GM21526 (cell line): ENCODE data around the gene LDHB.
"Not testable (repeated sequence)": the region's sequence is repeated elsewhere in the genome, so short reads cannot be mapped to it uniquely, and the experiment has no call there.

Source experiments
- ATAC-seq: cut with Tn5 transposase; IDR thresholded peaks from one replicate; pipeline ENCODE4 v1.9.1; 2021; ENCODE audit warnings: moderate library complexity; ENCODE audit not compliant: unreplicated experiment, low FRiP score

The LDHB gene

DNA sequence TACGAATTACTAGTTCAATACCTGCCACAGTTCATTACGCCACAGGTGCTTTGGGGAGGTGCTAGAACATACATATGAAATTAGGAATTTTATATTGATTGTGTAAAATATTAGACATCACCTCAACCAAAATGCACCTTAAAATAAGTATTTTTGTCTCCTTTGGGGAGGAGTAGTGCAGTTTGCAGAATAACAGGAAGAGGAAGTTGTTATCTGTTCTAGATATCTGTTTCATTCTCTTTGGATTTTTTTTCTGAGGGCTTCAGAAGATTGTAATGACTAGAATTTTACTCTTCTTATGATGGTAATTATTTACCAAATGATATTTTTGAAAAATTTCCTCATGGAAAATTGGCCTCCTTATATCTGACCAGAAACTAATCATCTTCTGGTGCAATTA, 43.1 kb downstream of the LDHB start:
- no peak for ATAC-seq

DNA sequence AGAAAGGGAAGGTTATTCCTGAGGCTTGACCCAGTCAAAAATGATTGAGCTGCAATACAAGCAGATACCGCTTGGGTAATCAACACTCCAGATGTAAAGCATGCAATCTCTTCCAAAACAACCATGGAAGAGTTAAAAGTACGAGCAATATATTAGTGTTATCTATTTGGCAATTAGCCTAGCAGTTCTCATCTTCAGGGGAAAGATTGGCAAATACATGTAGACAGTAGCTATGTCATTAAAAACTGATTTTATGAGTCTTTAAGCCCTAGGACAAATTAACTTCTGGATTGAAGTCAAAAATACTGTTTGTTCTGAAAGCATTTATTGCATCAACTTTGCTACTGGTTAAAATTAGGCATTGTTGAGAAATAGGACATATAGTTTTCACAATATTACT, 43.7 kb downstream of the LDHB start:
- no peak for ATAC-seq

DNA sequence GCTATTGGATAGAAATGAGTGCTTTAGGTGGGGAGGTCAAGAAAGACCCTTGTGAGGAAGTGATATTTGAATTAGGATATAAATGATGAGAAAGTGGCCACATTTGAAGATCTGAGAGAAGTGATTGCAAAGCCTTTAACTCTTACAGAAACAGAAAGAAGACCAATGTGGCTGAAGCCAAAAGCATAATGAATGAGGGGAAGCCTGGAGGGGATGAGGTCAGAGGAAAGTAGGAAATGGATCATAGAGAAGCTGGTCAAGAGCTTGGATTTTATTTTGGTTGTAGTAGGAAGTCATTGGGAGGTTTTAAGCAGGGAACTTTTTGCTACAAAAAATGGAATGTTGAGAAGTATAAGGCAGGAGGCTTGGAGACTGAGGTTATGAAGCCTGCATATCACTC, 49.4 kb downstream of the LDHB start:
- no peak for ATAC-seq

DNA sequence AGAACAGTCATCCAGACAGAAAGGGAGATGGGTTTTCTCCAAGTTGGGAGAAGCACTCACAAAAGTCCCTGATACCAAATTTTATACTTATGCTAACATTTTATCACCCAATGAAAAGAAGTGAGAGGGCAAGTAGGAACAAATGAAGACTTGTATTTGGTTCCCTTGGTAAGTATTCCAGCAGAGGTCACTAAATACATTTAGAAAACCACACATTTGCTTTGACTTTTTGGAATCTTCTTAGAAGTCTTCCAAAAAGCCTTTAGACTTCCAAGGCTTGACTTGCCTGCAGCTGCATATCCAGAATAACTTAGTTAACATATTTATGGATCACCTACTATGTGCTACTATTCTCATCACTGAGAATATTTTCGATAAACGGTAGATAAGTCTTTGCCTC, 49.9 kb downstream of the LDHB start:
- ATAC-seq, result no peak

DNA sequence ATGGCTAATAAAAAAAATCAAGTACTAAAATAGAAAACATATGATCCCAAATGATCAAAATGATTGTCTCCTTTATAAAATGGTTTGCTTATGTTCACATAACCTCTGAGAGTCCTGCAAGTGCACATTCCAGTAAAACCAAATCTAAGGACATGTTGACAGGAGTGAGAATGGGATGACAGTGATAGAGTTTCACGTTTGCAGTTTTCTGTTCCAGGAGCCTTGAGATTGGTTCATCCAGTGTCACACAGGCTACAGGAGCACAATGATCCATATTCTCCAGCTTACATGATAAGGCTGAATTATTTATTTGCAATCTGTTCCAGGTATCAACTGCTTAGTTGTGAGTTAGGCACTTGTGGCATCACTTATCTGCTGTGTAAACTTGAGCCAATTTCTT, 51.5 kb downstream of the LDHB start:
- no peak for ATAC-seq

DNA sequence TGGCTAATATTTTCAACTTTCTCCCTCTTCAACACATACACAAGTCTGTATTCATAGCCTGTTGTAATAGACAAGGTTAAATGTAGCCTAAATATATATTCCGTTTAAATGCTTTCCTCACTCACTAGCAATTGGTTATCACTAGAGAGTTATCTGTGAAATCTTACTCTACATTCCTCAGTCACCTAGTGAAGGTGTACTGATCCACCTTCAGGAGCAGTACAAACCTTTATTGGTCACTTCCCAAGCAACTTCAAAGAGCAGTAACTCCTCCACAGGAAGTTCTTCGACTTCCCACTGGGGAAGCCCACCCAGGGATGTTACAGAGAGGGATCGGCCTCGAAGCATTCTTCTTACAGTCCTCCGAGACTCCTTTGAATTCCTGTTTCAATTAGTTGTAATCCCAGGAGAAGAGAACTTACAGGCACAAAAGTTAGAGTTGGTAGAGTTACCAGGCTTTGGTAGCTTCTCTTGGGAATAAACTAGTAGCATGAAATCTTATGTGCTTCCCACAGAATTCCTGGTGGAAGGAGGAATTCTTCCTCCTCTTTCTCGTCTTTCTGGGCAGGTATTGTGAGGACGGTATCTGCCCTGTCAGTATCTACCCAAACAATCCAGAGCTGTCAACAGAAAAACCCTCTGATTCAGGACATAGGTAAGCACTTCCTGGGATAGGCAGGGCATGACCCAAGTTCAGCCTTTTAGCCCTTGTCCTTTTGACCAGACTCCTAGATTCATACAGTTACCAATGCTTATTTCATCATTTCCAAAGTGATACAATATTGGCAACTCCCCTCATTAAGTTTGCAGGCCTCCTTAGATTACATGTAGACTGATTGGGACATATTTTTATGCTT, 53.2 kb downstream of the LDHB start, which contains the start of gene GYS2:
Gene GYS2, minus strand, starts transcription at position 603 of the 857 bp plus-strand sequence. Its CDS starts 255 bp downstream, at position 348.
- no peak for ATAC-seq

DNA sequence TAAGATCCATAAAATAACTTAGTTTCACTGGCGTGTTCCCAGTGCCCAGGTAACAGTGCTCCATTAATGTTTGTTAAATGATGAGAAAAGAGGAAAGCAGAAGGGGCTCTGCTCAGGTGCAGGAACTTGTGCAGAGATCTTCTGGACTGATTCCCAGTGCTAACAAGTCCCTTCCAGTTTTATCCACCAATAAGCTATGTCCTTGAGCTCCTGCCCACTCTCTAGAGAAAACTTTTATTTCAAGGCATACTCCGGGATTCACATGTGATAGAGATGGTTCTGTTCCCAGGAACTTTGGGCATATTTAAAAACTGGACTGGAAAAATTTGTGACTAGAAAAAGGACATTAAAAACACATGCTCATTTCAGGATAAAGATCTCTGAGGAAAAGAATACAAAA, 54.9 kb downstream of the LDHB start:
- ATAC-seq, result no peak

DNA sequence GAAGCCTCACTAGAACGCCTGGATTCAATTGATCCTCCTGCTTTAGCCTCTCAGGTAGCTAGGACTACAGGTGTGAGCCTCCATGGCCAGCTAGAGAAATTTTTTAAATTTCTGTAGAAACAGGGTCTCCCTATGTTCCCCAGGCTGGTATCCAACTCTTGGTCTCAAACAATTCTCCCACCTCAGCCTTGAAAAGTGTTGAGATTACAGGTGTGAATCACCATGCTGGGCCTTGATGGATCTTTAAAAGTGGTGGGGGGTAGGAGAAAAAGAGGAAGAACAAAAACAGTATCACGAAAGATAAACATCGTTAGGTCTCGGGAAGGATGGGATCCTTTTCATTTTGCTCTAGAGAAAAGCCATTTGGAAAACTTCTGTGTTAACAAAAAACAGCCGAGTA, 57.4 kb downstream of the LDHB start:
- ATAC-seq, result no peak

DNA sequence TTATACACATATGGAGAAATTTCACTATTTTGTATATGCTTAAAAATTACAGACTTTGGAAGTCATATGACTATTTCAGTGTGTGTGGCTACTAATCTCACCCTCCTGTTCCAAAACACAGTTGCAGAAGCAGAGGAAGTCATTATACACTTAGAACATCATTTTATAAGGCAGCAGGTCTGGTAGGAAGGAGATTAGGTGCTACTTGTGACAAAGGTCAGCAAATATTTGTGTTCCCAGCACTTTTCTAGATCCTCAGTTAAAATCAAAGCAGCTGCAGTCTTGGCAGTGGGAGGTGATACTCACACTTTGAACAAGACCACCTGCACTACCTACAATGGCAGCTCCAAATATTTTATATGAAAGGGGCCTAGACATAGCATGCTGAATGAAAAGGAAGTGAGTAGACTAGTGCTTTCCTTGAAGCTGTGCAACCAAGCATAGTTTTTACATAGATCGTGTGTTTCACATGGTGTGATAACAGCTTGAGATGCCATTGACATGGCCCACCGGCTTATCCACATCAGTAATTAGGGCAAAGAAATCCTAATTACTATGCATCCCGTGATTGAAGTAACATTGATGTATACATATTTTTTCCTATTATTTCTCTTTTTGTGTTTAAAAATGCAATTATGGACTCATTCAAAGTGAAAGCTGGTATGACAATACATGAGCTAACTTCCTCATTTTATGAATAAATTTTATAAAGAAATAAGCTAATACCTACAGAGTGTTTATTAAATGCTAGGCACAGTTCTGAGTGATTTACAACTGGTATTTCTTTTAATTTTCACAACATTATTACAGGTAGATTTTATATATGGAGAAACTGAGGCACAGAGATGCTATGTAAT, 58.3 kb downstream of the LDHB start:
- ATAC-seq, result no peak

DNA sequence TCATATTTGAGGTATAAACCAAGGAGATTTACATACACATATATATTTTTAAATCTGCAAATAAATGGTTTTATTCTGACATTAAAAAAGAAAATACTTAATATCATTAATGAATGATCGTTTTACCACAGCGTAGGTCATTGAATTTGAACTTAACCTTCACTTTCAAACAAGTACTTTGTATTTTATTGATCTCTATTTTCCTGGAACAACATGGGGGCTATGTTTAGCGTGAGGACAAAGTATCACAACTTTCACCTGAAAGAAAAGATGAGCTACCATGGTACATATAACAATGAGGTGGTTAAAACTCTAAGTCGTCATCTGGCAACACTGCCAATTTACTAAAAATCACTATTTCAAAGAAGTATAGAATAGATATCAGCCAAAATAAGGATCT, 59.0 kb downstream of the LDHB start:
- no peak for ATAC-seq

DNA sequence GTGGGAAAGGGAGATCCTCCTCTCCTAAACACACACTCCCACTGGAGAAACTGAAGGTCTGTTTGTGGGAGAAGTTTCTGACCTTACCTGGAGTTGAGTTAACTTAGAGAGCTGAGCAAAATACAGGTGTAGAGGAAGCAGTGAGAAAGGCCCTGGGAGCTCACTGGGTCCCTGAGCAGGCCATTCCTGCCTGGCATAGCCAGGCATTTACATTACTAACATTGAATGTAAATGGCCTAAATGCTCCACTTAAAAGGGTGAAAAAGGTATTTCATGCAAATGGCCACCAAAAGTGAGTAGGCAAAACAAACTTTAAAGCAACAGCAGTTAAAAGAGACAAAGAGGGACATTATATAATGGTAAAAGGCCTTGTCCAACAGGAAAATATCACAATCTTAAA, 62.3 kb downstream of the LDHB start:
- not testable (repeated sequence) for ATAC-seq

DNA sequence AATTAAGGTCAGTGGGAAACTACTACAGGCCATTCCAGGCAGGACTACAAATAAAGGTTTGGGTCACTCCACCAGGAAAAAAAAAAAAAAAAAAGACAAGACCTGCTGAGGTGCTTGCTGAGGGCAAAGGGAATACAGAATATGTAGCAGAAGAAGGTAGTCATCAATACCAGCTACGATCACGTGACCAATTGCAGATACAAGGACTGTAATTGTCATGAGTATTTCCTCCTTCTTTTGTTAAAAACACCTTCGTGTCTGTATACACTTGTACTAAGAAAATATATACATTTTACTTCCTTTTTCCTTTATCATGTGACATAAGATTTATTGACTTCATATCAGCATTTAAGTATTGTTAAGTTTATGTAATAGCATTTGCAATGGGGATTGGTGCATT, 72.2 kb downstream of the LDHB start:
- no peak for ATAC-seq
